ENCODE measurements around the gene DPEP1.
"Not testable (repeated sequence)": the region's sequence is repeated elsewhere in the genome, so short reads cannot be mapped to it uniquely, and the experiment has no call there.

The DPEP1 gene

DNA sequence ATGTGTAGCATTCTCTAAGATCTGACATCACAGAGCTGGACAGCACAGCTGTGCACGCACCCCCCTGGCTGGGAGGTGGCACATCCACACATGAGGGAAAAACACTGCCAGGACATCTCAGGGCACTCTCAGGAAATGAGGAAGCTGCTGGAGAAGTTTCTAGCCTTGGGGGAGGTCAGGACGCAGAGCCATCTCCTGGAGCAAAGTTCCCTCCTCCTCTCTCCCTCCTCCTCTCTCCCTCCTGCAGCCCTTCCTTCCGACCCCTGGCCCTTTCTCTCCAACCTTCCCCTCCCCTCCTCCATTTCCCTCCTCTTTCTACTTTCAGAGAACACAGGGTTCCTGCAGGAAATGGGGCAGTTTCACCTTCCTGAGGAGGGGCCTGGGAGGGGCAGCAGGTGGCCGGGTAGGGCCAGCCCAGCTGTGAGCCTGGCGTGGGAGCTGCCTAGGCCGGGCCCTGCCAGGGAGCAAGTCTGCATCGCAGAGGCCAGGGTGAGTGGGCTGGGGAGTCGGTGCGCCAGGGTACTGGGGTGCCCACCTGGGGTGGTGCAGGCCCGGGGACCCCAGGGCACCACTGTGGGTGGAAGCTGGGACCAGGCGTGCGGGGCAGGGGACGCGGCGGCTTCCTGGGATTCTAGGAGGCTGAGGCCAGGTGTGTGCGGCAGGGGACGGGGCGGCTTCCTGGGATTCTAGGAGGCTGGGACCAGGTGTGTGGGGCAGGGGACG lies at the start of gene DPEP1:
Gene DPEP1, plus strand, starts transcription at position 412 of the 723 bp plus-strand sequence. CDS start 16,769 bp downstream, outside the sequence.
- Histone ChIP-seq H2AFZ (ENCODE audit: low read depth, low read length) (no peak within 1 kb of the TSS), H3K36me3 (ENCODE audit: insufficient read depth, low read length) (no peaks in the 10 kb centered on the region), H3K4me1 (ENCODE audit: insufficient read depth, low read length) (peaks cover 8% of the 10 kb centered on the region), H3K4me3 (ENCODE audit: low read length) (no peak within 1 kb of the TSS), H3K9me3 (ENCODE audit: low read length) (no peaks in the 10 kb centered on the region), H3K27me3 (ENCODE audit: insufficient read depth, low read length) (no peaks in the 10 kb centered on the region)

DNA sequence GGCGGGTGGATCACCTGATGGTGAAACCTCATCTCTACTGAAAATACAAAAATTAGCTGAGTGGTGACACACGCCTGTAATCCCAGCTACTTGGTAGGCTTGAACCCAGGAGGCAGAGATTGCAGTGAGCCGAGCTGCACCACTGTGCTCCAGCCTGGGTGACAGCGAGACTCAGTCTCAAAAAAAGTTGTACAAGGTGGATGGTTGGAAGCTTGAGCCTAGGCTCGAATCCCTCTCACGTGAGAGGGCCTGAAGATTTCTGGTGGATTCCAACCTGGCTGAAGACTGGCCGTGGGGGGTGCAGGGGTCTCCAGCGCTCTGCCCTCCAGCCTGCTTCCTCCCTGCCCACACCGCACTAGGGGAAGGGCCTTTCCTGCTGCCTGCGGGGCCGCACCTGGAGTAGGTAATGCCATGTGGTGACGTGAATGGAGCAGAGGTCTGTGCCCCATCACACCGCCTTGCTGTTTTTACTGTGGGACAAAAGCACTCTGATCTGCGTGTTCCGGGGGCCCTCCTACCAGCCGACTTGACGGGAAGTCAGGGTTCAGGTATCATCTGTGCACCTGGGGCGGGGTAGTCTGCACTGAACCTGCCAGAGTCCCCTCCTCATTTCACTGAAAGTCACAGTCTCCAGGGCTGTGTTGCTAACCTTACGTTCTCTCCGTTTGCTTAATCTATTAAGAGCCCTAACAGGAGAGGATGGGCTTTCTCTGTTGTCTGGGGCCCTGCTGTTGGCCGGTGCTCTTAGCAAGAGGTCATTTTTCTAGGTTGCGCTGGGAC lies 48.8 kb upstream of the DPEP1 start:
- H3K4me3 ChIP-seq (ENCODE audit: low read length): no peak overlapping the region
- peaks cover 38% of the 10 kb centered on the region for H3K36me3 ChIP-seq (ENCODE audit: insufficient read depth, low read length)
- no peaks in the 10 kb centered on the region for H3K27me3 ChIP-seq (ENCODE audit: insufficient read depth, low read length)
- H2AFZ ChIP-seq (ENCODE audit: low read depth, low read length): no peak overlapping the region
- no peaks in the 10 kb centered on the region for H3K9me3 ChIP-seq (ENCODE audit: low read length)
- H3K4me1 ChIP-seq (ENCODE audit: insufficient read depth, low read length): peaks cover 11% of the 10 kb centered on the region

- Histone ChIP-seq H3K4me3 (ENCODE audit: low read length) (no peak overlapping the region), H3K36me3 (ENCODE audit: insufficient read depth, low read length) (peaks cover 38% of the 10 kb centered on the region), H3K9me3 (ENCODE audit: low read length) (no peaks in the 10 kb centered on the region), H3K27me3 (ENCODE audit: insufficient read depth, low read length) (no peaks in the 10 kb centered on the region), H3K4me1 (ENCODE audit: insufficient read depth, low read length) (peaks cover 9% of the 10 kb centered on the region), H2AFZ (ENCODE audit: low read depth, low read length) (no peak overlapping the region)
These were observed 48.3 kb upstream of the DPEP1 start for GRCh38 chr16:89565256-89565505.

DNA sequence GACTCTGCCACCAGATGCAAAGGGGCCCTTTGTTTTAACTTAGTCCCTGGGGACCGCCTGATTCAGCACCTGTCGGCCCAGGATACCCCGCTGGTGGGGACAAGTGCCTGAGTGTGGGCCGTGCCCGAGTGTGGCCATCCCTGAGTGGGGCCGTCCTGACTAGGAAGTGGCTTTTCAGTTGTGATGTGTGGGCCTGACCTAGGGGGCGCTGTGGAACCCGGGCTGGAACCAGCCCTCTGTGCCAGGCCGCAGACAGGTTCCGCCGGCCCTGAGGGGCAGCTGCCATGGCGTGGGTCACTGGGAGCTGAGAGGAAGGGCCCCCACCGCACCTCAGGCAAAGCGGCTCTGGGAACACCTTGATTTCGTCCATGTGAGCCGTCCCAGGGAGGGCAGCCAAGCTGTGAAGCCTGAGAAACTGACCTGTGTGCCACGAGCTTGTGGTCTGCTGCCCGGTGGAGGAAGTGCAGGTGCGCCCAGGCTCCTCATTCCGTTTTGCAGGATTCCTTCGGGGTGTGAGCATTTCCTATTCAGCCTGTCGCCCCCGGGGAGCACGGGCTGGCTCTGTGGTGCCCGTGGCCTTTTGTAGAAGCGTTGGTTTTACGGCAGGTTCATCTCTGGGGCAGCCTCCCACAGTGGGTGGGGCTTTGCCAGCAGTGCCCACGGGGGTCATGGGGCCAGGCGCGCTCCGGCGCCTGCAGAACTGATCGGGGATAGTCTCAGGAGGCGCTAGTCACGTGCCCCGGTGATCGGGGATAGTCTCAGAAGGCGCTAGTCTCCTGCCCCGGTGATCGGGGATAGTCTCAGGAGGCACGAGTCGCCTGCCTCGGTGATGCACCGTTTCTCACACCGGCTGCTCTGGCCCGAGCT lies 47.7 kb upstream of the DPEP1 start:
- no peak overlapping the region for H2AFZ ChIP-seq (ENCODE audit: low read depth, low read length)
- H3K4me3 ChIP-seq (ENCODE audit: low read length): no peak overlapping the region
- peaks cover 38% of the 10 kb centered on the region for H3K36me3 ChIP-seq (ENCODE audit: insufficient read depth, low read length)
- no peaks in the 10 kb centered on the region for H3K27me3 ChIP-seq (ENCODE audit: insufficient read depth, low read length)
- H3K9me3 ChIP-seq (ENCODE audit: low read length): no peaks in the 10 kb centered on the region
- peaks cover 9% of the 10 kb centered on the region for H3K4me1 ChIP-seq (ENCODE audit: insufficient read depth, low read length)

- H3K27me3 ChIP-seq (ENCODE audit: insufficient read depth, low read length): no peaks in the 10 kb centered on the region
- H2AFZ ChIP-seq (ENCODE audit: low read depth, low read length): no peak overlapping the region
- no peaks in the 10 kb centered on the region for H3K4me1 ChIP-seq (ENCODE audit: insufficient read depth, low read length)
- peaks cover 20% of the 10 kb centered on the region for H3K36me3 ChIP-seq (ENCODE audit: insufficient read depth, low read length)
- no peak overlapping the region for H3K4me3 ChIP-seq (ENCODE audit: low read length)
- H3K9me3 ChIP-seq (ENCODE audit: low read length): no peaks in the 10 kb centered on the region
These were observed 45.5 kb upstream of the DPEP1 start for GRCh38 chr16:89567656-89568594.

DNA sequence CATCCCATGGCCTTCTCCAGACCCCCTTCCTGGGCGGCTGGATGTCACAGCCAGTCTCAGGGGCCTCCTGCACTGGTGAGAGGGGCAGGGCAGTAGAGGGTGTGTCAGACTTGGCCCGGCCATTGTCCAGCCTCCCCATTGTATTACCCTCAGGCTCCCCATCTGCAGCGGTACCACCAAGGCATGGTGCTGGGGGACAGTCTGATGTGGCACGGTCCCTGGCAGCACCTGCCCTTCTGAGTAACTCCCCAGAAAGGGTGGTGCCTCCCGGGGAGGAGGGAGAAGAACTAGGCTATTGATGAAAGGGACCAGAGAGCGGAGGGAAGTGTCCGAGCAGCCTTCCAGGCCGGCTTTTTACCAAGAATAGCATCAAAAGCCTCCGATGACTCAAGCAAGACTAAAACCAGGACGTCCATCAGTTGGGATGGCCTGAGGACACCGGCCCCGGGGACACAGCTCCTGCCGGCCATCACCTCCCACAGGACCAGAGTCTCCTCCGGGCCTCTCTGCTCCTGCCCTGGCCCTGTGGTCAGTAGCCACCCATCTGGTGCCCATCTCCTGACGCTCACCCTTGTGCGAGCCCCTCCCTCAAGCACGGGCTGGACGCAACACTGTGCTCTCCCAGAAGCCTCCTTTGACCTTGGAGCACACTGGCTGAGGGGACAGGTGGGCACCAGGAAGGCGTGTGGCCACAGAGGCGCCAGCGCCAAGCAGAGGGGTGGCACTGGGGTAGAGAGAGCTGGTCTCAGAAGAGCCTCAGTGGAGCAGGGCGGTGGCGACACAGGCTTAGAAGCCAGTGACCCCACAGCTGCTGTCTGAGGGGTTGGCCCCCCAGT lies 43.7 kb upstream of the DPEP1 start:
- Histone ChIP-seq H2AFZ (ENCODE audit: low read depth, low read length) (no peak overlapping the region), H3K4me1 (ENCODE audit: insufficient read depth, low read length) (no peaks in the 10 kb centered on the region), H3K4me3 (ENCODE audit: low read length) (no peak overlapping the region), H3K27me3 (ENCODE audit: insufficient read depth, low read length) (peaks cover 6% of the 10 kb centered on the region), H3K9me3 (ENCODE audit: low read length) (no peaks in the 10 kb centered on the region), H3K36me3 (ENCODE audit: insufficient read depth, low read length) (peaks cover 2% of the 10 kb centered on the region)

DNA sequence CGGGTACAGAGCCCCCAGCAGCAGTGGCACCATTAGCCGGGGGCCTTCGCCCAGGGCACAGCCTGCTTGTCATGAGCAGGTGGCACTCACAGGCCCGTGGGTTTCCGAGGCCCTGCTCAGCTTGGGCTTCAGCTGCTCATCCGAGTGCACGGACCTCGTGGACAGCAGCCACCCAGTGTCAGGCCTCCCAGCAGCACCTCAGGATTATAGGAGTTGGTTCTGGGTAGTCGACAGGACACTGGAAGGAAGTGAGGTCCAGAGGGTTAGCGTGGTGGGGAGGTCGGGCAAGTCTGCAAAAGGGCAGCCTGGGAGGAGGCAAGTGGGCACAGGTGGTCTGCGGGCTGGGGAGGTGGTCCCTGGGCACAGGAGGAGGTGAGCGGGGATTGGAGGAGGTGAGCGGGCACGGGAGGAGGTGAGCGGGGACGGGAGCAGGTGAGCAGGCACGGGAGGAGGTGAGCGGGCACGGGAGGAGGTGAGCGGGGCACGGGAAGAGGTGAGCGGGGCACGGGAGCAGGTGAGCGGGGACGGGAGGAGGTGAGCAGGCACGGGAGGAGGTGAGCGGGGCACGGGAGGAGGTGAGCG lies 43.0 kb upstream of the DPEP1 start:
- Histone ChIP-seq H3K9me3 (ENCODE audit: low read length) (no peaks in the 10 kb centered on the region), H3K27me3 (ENCODE audit: insufficient read depth, low read length) (peaks cover 10% of the 10 kb centered on the region), H3K4me1 (ENCODE audit: insufficient read depth, low read length) (peaks cover 4% of the 10 kb centered on the region), H3K36me3 (ENCODE audit: insufficient read depth, low read length) (no peaks in the 10 kb centered on the region), H3K4me3 (ENCODE audit: low read length) (no peak overlapping the region), H2AFZ (ENCODE audit: low read depth, low read length) (no peak overlapping the region)

- not testable (repeated sequence) for H3K9me3 ChIP-seq (ENCODE audit: low read length); H3K4me3 ChIP-seq (ENCODE audit: low read length); H3K36me3 ChIP-seq (ENCODE audit: insufficient read depth, low read length); H3K4me1 ChIP-seq (ENCODE audit: insufficient read depth, low read length); H2AFZ ChIP-seq (ENCODE audit: low read depth, low read length)
- peaks cover 13% of the 10 kb centered on the region for H3K27me3 ChIP-seq (ENCODE audit: insufficient read depth, low read length)
These were observed 42.4 kb upstream of the DPEP1 start for GRCh38 chr16:89570983-89571598.

DNA sequence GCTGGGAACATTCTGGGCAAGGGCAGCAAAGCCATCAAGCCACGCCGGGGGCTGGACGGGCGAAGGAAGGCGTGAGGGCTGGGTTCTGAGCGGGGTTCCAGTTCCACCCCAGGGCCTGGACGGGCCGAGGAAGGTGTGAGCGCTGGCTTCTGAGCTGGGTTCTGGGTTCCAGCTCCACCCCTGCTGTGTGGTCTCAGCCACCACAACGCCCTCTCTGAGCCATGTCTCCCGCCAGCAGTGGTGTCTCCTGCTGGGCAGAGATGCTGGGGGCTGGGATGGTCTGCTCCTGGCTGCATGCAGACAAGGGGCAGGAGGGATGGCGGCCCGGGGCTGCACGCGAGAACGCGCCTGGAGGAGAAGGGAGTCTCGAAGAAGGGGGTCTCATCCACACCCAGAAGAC lies 41.8 kb upstream of the DPEP1 start:
- peaks cover 4% of the 10 kb centered on the region for H3K4me1 ChIP-seq (ENCODE audit: insufficient read depth, low read length)
- no peaks in the 10 kb centered on the region for H3K36me3 ChIP-seq (ENCODE audit: insufficient read depth, low read length)
- H3K27me3 ChIP-seq (ENCODE audit: insufficient read depth, low read length): peaks cover 17% of the 10 kb centered on the region
- H2AFZ ChIP-seq (ENCODE audit: low read depth, low read length): no peak overlapping the region
- H3K4me3 ChIP-seq (ENCODE audit: low read length): no peak overlapping the region
- peaks cover 3% of the 10 kb centered on the region for H3K9me3 ChIP-seq (ENCODE audit: low read length)

DNA sequence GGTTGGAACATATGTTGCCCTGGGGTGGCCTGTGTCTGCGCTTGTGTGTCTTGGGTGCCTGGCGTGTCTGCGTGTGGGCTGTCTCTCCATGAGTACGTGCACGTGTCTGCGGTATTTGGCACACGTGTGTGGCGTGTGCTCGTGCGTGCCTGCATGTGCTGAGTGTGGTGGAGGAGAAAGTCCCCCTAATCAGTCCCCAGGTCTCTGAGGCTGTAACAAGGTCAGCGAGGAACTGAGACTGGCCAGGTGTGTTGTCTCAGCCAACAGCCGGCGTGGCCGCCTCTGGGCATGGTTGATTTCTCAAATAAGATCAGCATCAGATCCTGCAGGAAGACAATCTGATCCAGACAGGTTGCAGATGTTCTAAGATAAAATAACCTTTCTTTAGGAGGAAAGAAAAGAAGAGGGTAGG lies 41.4 kb upstream of the DPEP1 start:
- Histone ChIP-seq H3K9me3 (ENCODE audit: low read length) (peaks cover 7% of the 10 kb centered on the region), H3K4me3 (ENCODE audit: low read length) (no peak overlapping the region), H3K4me1 (ENCODE audit: insufficient read depth, low read length) (peaks cover 4% of the 10 kb centered on the region), H2AFZ (ENCODE audit: low read depth, low read length) (no peak overlapping the region), H3K36me3 (ENCODE audit: insufficient read depth, low read length) (no peaks in the 10 kb centered on the region), H3K27me3 (ENCODE audit: insufficient read depth, low read length) (peaks cover 21% of the 10 kb centered on the region)

- Histone ChIP-seq H2AFZ (ENCODE audit: low read depth, low read length) (no peak overlapping the region), H3K36me3 (ENCODE audit: insufficient read depth, low read length) (no peaks in the 10 kb centered on the region)
These were observed 40.8 kb upstream of the DPEP1 start for GRCh38 chr16:89572485-89573205.

More at GRCh38 chr16:89572485-89573205, 40.8 kb upstream of the DPEP1 start:
- H3K4me1 ChIP-seq (ENCODE audit: insufficient read depth, low read length): peaks cover 4% of the 10 kb centered on the region
- peaks cover 25% of the 10 kb centered on the region for H3K27me3 ChIP-seq (ENCODE audit: insufficient read depth, low read length)
- H3K4me3 ChIP-seq (ENCODE audit: low read length): no peak overlapping the region
- H3K9me3 ChIP-seq (ENCODE audit: low read length): peaks cover 8% of the 10 kb centered on the region
